ENCODE measurements around the gene BNIP1. TPM values are rescaled to one million over a fixed set of nuclear protein-coding genes. Genes with fewer than 3 reads are reported as not detected.

BNIP1 gene
- total and polyA plus RNA-seq, 2 experiments from 2014 or later: 13.7 to 14.1 TPM

DNA sequence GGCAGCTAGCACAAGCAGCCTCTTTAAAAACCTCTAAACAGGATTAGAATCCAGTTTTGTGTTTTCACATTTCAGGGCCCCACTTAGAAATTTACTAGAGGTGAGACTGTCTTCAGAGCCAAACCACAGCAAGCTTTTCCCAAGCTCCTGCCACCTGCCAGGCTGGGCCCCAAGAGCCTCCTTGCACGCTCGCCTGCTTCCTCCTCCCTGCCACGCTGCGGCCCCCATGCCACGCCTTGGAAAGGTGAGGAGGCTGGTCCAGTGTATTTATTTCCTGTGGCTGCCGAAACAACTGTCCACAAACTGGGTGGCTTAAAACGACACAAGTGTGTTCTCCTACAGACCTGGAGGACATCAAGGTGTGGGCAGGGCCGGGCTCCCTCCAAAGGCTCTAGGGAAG lies 47.2 kb downstream of the BNIP1 start:
- TF ChIP-seq EZH2phosphoT487 (IDR thresholded peaks at IDR 0.05; ENCODE audit: insufficient read depth, low read depth) (no peak), EZH2 (IDR thresholded peaks at IDR 0.05; ENCODE audit: insufficient read depth, poor library complexity, severe bottlenecking) (no peak)
- Histone ChIP-seq H3K9me2 (ENCODE audit: insufficient read depth) (no peaks in the 10 kb centered on the region), H3K9me3 (ENCODE audit: low read depth) (no peaks in the 10 kb centered on the region), H3K27me3 (replicated peaks; ENCODE audit: insufficient read depth) (peaks cover 28% of the 10 kb centered on the region), H3K9ac (no peak overlapping the region), H3K36me3 (ENCODE audit: low read depth) (no peaks in the 10 kb centered on the region), H3K27ac (no peak overlapping the region), H3K4me1 (ENCODE audit: insufficient read depth) (no peaks in the 10 kb centered on the region), H4K20me1 (ENCODE audit: insufficient read depth) (no peaks in the 10 kb centered on the region), H3F3A (ENCODE audit: insufficient read depth) (no peaks in the 10 kb centered on the region), H3K4me2 (ENCODE audit: unreplicated experiment) (no peak overlapping the region), H3K4me3 (no peak overlapping the region), H2AFZ (no peak overlapping the region), H3K79me2 (ENCODE audit: insufficient read depth) (no peaks in the 10 kb centered on the region)
- in situ Hi-C loops (cut with MboI): no loop called here
- WGBS, 2 experiments (ENCODE audit: low coverage in 1 of 2, low lambda C conversion rate in 2 of 2, missing lambda C conversion rate in 2 of 2): 81 to 84% methylated on average over 8 of the region's 8 CpGs
- no peak for DNase-seq

DNA sequence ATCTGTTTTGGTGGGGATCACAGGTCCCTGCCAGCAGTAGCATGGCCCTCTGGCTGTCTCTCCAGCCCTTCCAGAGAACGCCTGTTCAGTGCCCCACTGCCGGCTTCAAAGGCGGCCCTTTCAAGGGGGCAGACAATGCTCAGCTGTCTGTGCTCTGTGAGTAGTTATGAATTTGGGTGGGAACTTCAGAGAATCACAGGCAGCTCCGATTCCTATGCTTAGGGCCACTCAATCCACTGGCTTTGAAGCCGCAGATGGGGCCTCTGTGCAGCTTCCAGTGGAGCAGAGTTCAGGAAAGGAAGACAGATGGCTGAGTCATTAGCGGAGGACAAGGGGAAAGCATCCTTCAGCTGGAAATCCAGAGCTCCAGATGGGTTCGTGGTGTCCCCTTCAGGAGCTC lies 48.2 kb downstream of the BNIP1 start:
- Histone ChIP-seq H3K4me1 (ENCODE audit: insufficient read depth) (no peaks in the 10 kb centered on the region), H3K27ac (no peak overlapping the region), H3K36me3 (ENCODE audit: low read depth) (no peaks in the 10 kb centered on the region), H3K9me2 (ENCODE audit: insufficient read depth) (no peaks in the 10 kb centered on the region), H3K27me3 (replicated peaks; ENCODE audit: insufficient read depth) (peaks cover 38% of the 10 kb centered on the region), H3K9ac (no peak overlapping the region), H3F3A (ENCODE audit: insufficient read depth) (no peaks in the 10 kb centered on the region), H2AFZ (no peak overlapping the region), H3K4me3 (no peak overlapping the region), H3K4me2 (ENCODE audit: unreplicated experiment) (no peak overlapping the region), H4K20me1 (ENCODE audit: insufficient read depth) (no peaks in the 10 kb centered on the region), H3K79me2 (ENCODE audit: insufficient read depth) (no peaks in the 10 kb centered on the region), H3K9me3 (ENCODE audit: low read depth) (no peaks in the 10 kb centered on the region)
- in situ Hi-C loops (cut with MboI): no loop called here
- no peak for TF ChIP-seq EZH2 (IDR thresholded peaks at IDR 0.05; ENCODE audit: insufficient read depth, poor library complexity, severe bottlenecking)
- TF ChIP-seq EZH2phosphoT487 (IDR thresholded peaks at IDR 0.05; ENCODE audit: insufficient read depth, low read depth): no peak
- no peak for DNase-seq
- WGBS, 2 experiments (ENCODE audit: low coverage in 1 of 2, low lambda C conversion rate in 2 of 2, missing lambda C conversion rate in 2 of 2): 53 to 59% methylated on average over 7 of the region's 7 CpGs

DNA sequence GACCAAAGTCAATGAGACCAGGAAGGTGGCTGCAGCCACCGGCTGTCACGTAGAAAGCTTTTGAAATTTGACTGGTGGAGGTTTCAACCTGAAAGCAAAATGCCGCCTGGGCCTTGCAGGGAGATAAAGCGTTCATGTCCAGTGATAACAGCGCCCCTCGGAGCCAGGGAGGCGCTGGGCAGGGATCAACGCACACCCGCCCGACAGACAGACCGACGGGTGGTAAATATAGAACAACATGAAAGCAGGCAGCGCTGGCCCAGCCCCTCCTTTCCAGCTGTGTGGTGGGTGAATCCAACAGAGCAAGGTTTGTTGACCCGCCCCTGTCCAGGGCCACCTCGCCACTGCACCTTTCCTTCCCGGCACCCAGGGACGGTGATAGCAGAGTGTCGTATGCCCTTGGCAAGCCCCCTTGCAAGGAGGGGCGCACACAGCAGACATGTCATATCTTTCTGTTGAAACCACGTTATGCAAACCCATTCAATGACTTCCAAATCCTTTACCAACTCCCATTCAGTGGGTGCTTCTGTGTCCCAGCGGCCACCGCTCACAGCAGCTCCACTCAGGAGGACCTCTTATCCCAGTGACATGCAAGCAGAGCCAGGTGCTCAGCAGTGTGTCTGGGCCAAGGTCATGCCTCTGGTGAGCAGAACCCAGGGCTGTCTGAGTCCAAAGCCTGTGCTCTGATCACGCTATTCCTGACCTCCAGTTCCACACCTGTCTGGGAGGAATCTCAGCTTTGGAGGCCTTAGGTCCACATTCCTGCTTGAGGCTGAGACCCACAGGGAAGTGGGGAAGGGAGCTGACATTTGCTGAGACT lies 52.0 kb downstream of the BNIP1 start:
- Histone ChIP-seq H3K79me2 (ENCODE audit: insufficient read depth) (no peaks in the 10 kb centered on the region), H3K36me3 (ENCODE audit: low read depth) (no peaks in the 10 kb centered on the region), H3K9ac (no peak overlapping the region), H3K4me3 (no peak overlapping the region), H3K27ac (no peak overlapping the region), H3K9me2 (ENCODE audit: insufficient read depth) (no peaks in the 10 kb centered on the region), H3F3A (ENCODE audit: insufficient read depth) (peaks cover 4% of the 10 kb centered on the region; the same call in 1 of the 2 replicates), H3K4me2 (ENCODE audit: unreplicated experiment) (no peak overlapping the region), H3K9me3 (ENCODE audit: low read depth) (no peaks in the 10 kb centered on the region), H2AFZ (no peak overlapping the region), H4K20me1 (ENCODE audit: insufficient read depth) (no peaks in the 10 kb centered on the region), H3K4me1 (ENCODE audit: insufficient read depth) (peaks cover 2% of the 10 kb centered on the region; the same call in 1 of the 2 replicates), H3K27me3 (replicated peaks; ENCODE audit: insufficient read depth) (peaks cover 28% of the 10 kb centered on the region)
- in situ Hi-C loops (cut with MboI): no loop called here
- no peak for DNase-seq
- WGBS, 2 experiments (ENCODE audit: low coverage in 1 of 2, low lambda C conversion rate in 2 of 2, missing lambda C conversion rate in 2 of 2): 81 to 84% methylated on average over 23 of the region's 23 CpGs
- TF ChIP-seq EZH2phosphoT487 (IDR thresholded peaks at IDR 0.05; ENCODE audit: insufficient read depth, low read depth) (no peak), EZH2 (IDR thresholded peaks at IDR 0.05; ENCODE audit: insufficient read depth, poor library complexity, severe bottlenecking) (no peak)

DNA sequence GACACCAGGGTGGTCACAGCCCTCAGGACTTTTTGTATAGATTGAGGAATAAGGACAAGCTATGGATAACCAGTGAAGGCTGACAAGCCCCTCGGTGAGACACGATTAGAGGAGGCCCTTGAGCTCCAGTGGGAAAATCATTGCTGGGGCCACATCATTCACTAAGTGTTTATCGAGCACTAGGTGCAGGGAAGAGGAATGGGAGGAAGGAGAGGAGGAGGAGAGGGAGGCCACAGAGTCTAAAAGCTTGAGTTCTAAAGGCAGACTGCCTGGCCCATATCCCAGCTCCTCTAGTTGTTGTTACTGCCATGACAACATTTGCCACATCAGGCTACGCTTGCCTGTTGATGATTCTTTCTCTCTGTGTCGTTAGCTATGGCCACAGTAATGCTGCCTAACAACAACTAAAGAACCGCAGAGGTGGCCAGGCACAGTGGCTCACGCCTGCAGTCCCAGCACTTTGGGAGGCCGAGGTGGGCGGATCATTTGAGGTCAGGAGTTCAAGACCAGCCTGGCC lies 53.1 kb downstream of the BNIP1 start:
- no peaks in the 10 kb centered on the region for H3K79me2 ChIP-seq (ENCODE audit: insufficient read depth)
- peaks cover 12% of the 10 kb centered on the region for H3K4me1 ChIP-seq (ENCODE audit: insufficient read depth)
- peaks cover 7% of the 10 kb centered on the region; the same call in 1 of the 2 replicates for H3F3A ChIP-seq (ENCODE audit: insufficient read depth)
- H3K4me3 ChIP-seq: no peak overlapping the region
- no peaks in the 10 kb centered on the region for H4K20me1 ChIP-seq (ENCODE audit: insufficient read depth)
- H3K9me2 ChIP-seq (ENCODE audit: insufficient read depth): no peaks in the 10 kb centered on the region
- no peaks in the 10 kb centered on the region for H3K36me3 ChIP-seq (ENCODE audit: low read depth)
- no peak overlapping the region for H3K27ac ChIP-seq
- H3K9me3 ChIP-seq (ENCODE audit: low read depth): no peaks in the 10 kb centered on the region
- 42 to 45% methylated on average over 9 of the region's 9 CpGs for WGBS, 2 experiments (ENCODE audit: low coverage in 1 of 2, low lambda C conversion rate in 2 of 2, missing lambda C conversion rate in 2 of 2)
- no peak for TF ChIP-seq EZH2phosphoT487 (IDR thresholded peaks at IDR 0.05; ENCODE audit: insufficient read depth, low read depth)
- no peak for TF ChIP-seq EZH2 (IDR thresholded peaks at IDR 0.05; ENCODE audit: insufficient read depth, poor library complexity, severe bottlenecking)
- peak; percentile 61 for DNase-seq
- in situ Hi-C loops (cut with MboI): no loop called here
- H3K27me3 ChIP-seq (replicated peaks; ENCODE audit: insufficient read depth): peaks cover 26% of the 10 kb centered on the region
- H3K4me2 ChIP-seq (ENCODE audit: unreplicated experiment): no peak overlapping the region
- H3K9ac ChIP-seq: no peak overlapping the region
- no peak overlapping the region for H2AFZ ChIP-seq

Data from GM23248 (cell line).